ENCODE measurements around the gene SIRPB2.

DNA sequence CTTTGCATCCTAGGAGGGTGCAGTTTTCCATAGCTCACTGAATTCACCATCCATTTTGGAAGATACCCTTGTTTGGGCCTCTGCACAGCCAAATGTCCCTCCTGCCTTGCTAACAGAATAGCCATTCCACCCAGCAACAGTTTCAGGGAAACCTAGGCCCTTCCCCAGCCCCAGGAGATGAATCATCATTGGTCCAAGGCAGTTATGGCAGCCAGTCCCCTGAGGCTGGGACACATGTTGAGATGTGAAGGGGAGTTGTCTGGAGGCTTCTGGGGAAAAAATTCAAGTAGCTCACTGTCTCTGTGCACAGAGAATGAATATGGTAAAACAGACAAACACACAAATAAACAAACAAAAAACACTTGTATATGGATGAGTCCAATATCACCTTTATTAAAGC, 17.4 kb upstream of the SIRPB2 start:
- TF ChIP-seq EP300 (IDR thresholded peaks at IDR 0.05) (no peak), POLR2A (IDR thresholded peaks at IDR 0.05) (no peak)
- TF ChIP-seq, protein P1, sequence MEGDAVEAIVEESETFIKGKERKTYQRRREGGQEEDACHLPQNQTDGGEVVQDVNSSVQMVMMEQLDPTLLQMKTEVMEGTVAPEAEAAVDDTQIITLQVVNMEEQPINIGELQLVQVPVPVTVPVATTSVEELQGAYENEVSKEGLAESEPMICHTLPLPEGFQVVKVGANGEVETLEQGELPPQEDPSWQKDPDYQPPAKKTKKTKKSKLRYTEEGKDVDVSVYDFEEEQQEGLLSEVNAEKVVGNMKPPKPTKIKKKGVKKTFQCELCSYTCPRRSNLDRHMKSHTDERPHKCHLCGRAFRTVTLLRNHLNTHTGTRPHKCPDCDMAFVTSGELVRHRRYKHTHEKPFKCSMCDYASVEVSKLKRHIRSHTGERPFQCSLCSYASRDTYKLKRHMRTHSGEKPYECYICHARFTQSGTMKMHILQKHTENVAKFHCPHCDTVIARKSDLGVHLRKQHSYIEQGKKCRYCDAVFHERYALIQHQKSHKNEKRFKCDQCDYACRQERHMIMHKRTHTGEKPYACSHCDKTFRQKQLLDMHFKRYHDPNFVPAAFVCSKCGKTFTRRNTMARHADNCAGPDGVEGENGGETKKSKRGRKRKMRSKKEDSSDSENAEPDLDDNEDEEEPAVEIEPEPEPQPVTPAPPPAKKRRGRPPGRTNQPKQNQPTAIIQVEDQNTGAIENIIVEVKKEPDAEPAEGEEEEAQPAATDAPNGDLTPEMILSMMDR (IDR thresholded peaks at IDR 0.05) = no peak
